Heart left ventricle (tissue), 16 donors: ENCODE data around the gene MCTP1. TPM values are rescaled to one million over a fixed set of nuclear protein-coding genes. Genes with fewer than 3 reads are reported as not detected.

Experiments used
- ATAC-seq, 4 donors: fragments of 200-7000 bp; cut with Tn5 transposase; one replicate each; pipeline ENCODE4 v1.9.1; 2020 to 2022; ENCODE audit warnings: moderate library complexity in 4 of 4, mild to moderate bottlenecking in 3 of 4, moderate number of reproducible peaks in 1 of 4
- DNase-seq, 5 donors: peaks; one replicate each; pipeline ENCODE4 v3.0.0-alpha.2; 2020
- H3K27ac ChIP-seq, 12 donors: fragments of 200-600 bp; sonication (generic) in 4 of 12; one replicate each; pipeline versions ENCODE4 v1.5.0 to v1.8.0; 2016 to 2022; ENCODE audit warnings: mild to moderate bottlenecking in 2 of 12
- H3K27me3 ChIP-seq, 9 donors: fragments of 200-600 bp; sonication (generic) in 2 of 9; one replicate each; pipeline versions ENCODE4 v1.5.1 to v1.8.0; 2016 to 2022; ENCODE audit warnings: mild to moderate bottlenecking in 3 of 9
- H3K36me3 ChIP-seq, 9 donors: fragments of 200-600 bp; sonication (generic) in 2 of 9; one replicate each; pipeline versions ENCODE4 v1.5.0 to v1.8.0; 2018 to 2022; ENCODE audit warnings: mild to moderate bottlenecking in 2 of 9
- H3K4me1 ChIP-seq, 12 donors: fragments of 200-600 bp; sonication (generic) in 4 of 12; one replicate each; pipeline versions ENCODE4 v1.5.0 to v1.8.0; 2016 to 2022; ENCODE audit warnings: mild to moderate bottlenecking in 3 of 12
- H3K4me3 ChIP-seq, 12 donors: fragments of 200-600 bp; sonication (generic) in 4 of 12; one replicate each; pipeline versions ENCODE4 v1.5.0 to v1.8.0; 2017 to 2022; ENCODE audit warnings: mild to moderate bottlenecking in 9 of 12, moderate library complexity in 4 of 12
- H3K9me3 ChIP-seq, 12 donors: fragments of 200-600 bp; sonication (generic) in 4 of 12; one replicate each; pipeline versions ENCODE4 v1.5.0 to v1.8.0; 2016 to 2022; ENCODE audit warnings: mild to moderate bottlenecking in 1 of 12
- CTCF ChIP-seq, 12 donors: fragments of 200-600 bp; sonication (generic) in 4 of 12; IDR thresholded peaks; one replicate each; pipeline versions ENCODE4 v1.5.0 to v1.8.0; 2018 to 2022; ENCODE audit warnings: antibody characterized with exemption in 12 of 12, mild to moderate bottlenecking in 5 of 12
- POLR2A ChIP-seq, 2 donors: fragments of 450-650 bp; IDR thresholded peaks; one replicate each; pipeline ENCODE4 v1.6.1; 2017; ENCODE audit warnings: antibody characterized with exemption in 2 of 2, mild to moderate bottlenecking in 2 of 2, moderate library complexity in 2 of 2
- WGBS, 4 donors: extraction: QIAGEN DNeasy Blood & Tissue Kit in 2 of 4; methylation state at CpG; one replicate each; pipeline versions ENCODE4 v1.1.5 to v1.1.7; 2013 to 2018; 5-methylcytosine and 5-hydroxymethylcytosine counted together
- intact Hi-C, 10 donors: fragments of 100-400 bp; cut with DNase I; formaldehyde crosslinking; loops; one replicate each; pipeline versions ENCODE4 v1.11.1 to v1.14.2; 2022
- polyA plus RNA-seq, 2 donors: library from polyadenylated mRNA; stranded (reverse); fragments of 200-250 nt; gene quantifications; one replicate each; pipeline ENCODE4 v1.2.3, GENCODE V29; 2013
- total RNA-seq, 9 donors: library from RNA; depleted of rRNA in 2 of 9; stranded (reverse); fragments of >200 nt in 2 of 9; fragmentation: NEBNext Ultra II Directional in 3 of 9; extraction: Animal tissue kit (Norgen Biotek cat#: 25700) in 3 of 9; gene quantifications; one replicate each; pipeline versions ENCODE4 v1.1.0 to v1.2.4, GENCODE V29; 2016 to 2023
- donor health status: ischemic (EF 13 %, LVEDD 7.1; RV severe dilation, severe dysfunction).
- donor health status: healthy with polysubstance abuse.
- donor health status: DM: no; HTN: yes; CAD: no.
- donor health status: DM: no; HTN: no; CAD: no.
- donor health status: ischemic (EF 25% LVEDD 6.9; RV normal size, moderate dysfunction).
- donor health status: ischemic (EF 25% LVEDD 5.7; RV mildly dilated, moderate dysfunction).
- donor health status: healthy.
- donor health status: DM: yes; HTN: yes; CAD: no.
- donor health status: ischemic (EF 35%, LVEDD 5.7; RV mildly dilated, moderate dysfunction).
- donor health status: nonischemic (EF 11% LVEDD 7.7; RV severe dilation, severe dysfunction).
- donor health status: DM: yes; HTN: yes; CAD: no.
- donor health status: PGD.
- donor health status: ischemic (EF 29% LVEDD 5.4; RV normal size, mild dysfunction).
- donor health status: nonischemic (EF 23%, LVEDD 6.1; RV moderate dilation, normal function).

MCTP1 gene
- total and polyA plus RNA-seq, 11 donors, result 0.91 to 28.4 (median 6.1) TPM

- H3K36me3 ChIP-seq, result no peaks in the 10 kb centered on the region
- H3K4me3 ChIP-seq, result peak overlapping the region in 3 of 12 donors; percentile 4 to 11 (median 6)
- WGBS, 4 donors, result 58 to 66% (median 62%) methylated on average over 8 of the region's 8 CpGs
- DNase-seq, result no peak
- no peak for TF ChIP-seq CTCF (IDR thresholded peaks at IDR 0.05)
- no peak for TF ChIP-seq POLR2A (IDR thresholded peaks at IDR 0.05)
- no peaks in the 10 kb centered on the region for H3K27me3 ChIP-seq
- H3K9me3 ChIP-seq, result no peaks in the 10 kb centered on the region
- intact Hi-C loops, result loop anchor here in 2 of 10 donors (5.0 to 10.0 kb wide), 2 partner anchors 66 to 102 kb away; no protein-coding TSS in a partner anchor
- H3K27ac ChIP-seq, result peak overlapping the region in 9 of 12 donors; percentile 32 to 74 (median 41)
- ATAC-seq, result peak in 2 of 4 donors; percentile 43 to 64
- H3K4me1 ChIP-seq, result peaks cover 0 to 35% (median 0%) of the 10 kb centered on the region in 12 donors
These were observed 208.3 kb downstream of the MCTP1 start for GRCh38 chr5:95076395-95077185.

GRCh38 chr5:95075111-95075510 lies 209.8 kb downstream of the MCTP1 start:
- 87 to 95% (median 92%) methylated on average over 1 of the region's 1 CpG for WGBS, 4 donors

GRCh38 chr5:95072281-95072680 lies 212.6 kb downstream of the MCTP1 start:
- intact Hi-C loops, result loop anchor here in 1 of 10 donors (10.0 kb wide), 1 partner anchor 97 kb away; no protein-coding TSS in a partner anchor
- no peaks in the 10 kb centered on the region for H3K27me3 ChIP-seq
- no peak overlapping the region for H3K27ac ChIP-seq
- no peak for DNase-seq
- TF ChIP-seq CTCF (IDR thresholded peaks at IDR 0.05) (no peak), POLR2A (IDR thresholded peaks at IDR 0.05) (no peak)
- peaks cover 0 to 61% (median 5%) of the 10 kb centered on the region in 12 donors for H3K4me1 ChIP-seq
- H3K9me3 ChIP-seq, result no peaks in the 10 kb centered on the region
- no peak overlapping the region for H3K4me3 ChIP-seq
- no peaks in the 10 kb centered on the region for H3K36me3 ChIP-seq
- no peak for ATAC-seq

More at GRCh38 chr5:95075111-95075510, 209.8 kb downstream of the MCTP1 start:
- Histone ChIP-seq H3K27ac (peak overlapping the region in 1 of 12 donors; percentile 35), H3K4me1 (peaks cover 0 to 50% (median under 1%) of the 10 kb centered on the region in 12 donors), H3K27me3 (no peaks in the 10 kb centered on the region), H3K9me3 (no peaks in the 10 kb centered on the region), H3K4me3 (no peak overlapping the region), H3K36me3 (no peaks in the 10 kb centered on the region)
- DNase-seq (no peak), ATAC-seq (no peak)
- intact Hi-C loops, result loop anchor here in 2 of 10 donors (5.0 to 10.0 kb wide), 2 partner anchors 67 to 100 kb away; no protein-coding TSS in a partner anchor
- TF ChIP-seq POLR2A (IDR thresholded peaks at IDR 0.05) (no peak), CTCF (IDR thresholded peaks at IDR 0.05) (no peak)

- WGBS, 4 donors, result 71 to 76% (median 75%) methylated on average over 4 to 5 of the region's 5 CpGs
- intact Hi-C loops, result loop anchor here in 1 of 10 donors (10.0 kb wide), 1 partner anchor 96 kb away; no protein-coding TSS in a partner anchor
These were observed 214.0 kb downstream of the MCTP1 start for GRCh38 chr5:95070866-95071265.

More at GRCh38 chr5:95070866-95071265, 214.0 kb downstream of the MCTP1 start:
- DNase-seq, result no peak
- peak in 2 of 4 donors; percentile 18 to 33 for ATAC-seq
- H3K36me3 ChIP-seq, result no peaks in the 10 kb centered on the region
- no peaks in the 10 kb centered on the region for H3K9me3 ChIP-seq
- peak overlapping the region in 5 of 12 donors; percentile 13 to 65 (median 39) for H3K27ac ChIP-seq
- peaks cover 0 to 52% (median 5%) of the 10 kb centered on the region in 12 donors for H3K4me1 ChIP-seq
- H3K27me3 ChIP-seq, result no peaks in the 10 kb centered on the region
- TF ChIP-seq POLR2A (IDR thresholded peaks at IDR 0.05), result no peak
- TF ChIP-seq CTCF (IDR thresholded peaks at IDR 0.05), result no peak
- no peak overlapping the region for H3K4me3 ChIP-seq
